ENCODE measurements around the gene PIK3CD. TPM values are rescaled to one million over a fixed set of nuclear protein-coding genes. Genes with fewer than 3 reads are reported as not detected.
A peak's percentile ranks its signal among the peaks of the same experiment; 100 is the strongest.

Gene PIK3CD
- total and polyA plus RNA-seq, 2 experiments from 2014 or later, result 6.6 to 32.1 TPM

GRCh38 chr1:9688599-9688998 lies 37.1 kb downstream of the PIK3CD start:
- H2AFZ ChIP-seq, result peak overlapping the region; percentile 99

GRCh38 chr1:9689011-9689706 lies 37.6 kb downstream of the PIK3CD start:
- H3K4me1 Mint-ChIP-seq, result peaks cover 29% of the 10 kb centered on the region
- H3K27ac Mint-ChIP-seq, result no peak overlapping the region
- peak overlapping the region; percentile 84 for H3K4me3 Mint-ChIP-seq
- peaks cover 30% of the 10 kb centered on the region for H3K27me3 ChIP-seq (ENCODE audit: insufficient read depth)
- no peaks in the 10 kb centered on the region; the same call in 2 of the 3 replicates for H3K9me3 Mint-ChIP-seq
- no peaks in the 10 kb centered on the region; the same call in 2 of the 3 replicates for H3K36me3 Mint-ChIP-seq (ENCODE audit: low read depth)
- ATAC-seq (peak; percentile 58), DNase-seq (ENCODE audit: low spot score) (peak; percentile 94)
- H3F3A ChIP-seq (replicated peaks; ENCODE audit: low read depth), result peaks cover 28% of the 10 kb centered on the region; the same call in 1 of the 2 replicates
- TF ChIP-seq JUNB (IDR thresholded peaks at IDR 0.05; ENCODE audit: unreplicated experiment) (peak; percentile 92), CTCF (conservative IDR thresholded peaks at IDR 0.05; ENCODE audit: low read depth in 2 of 2) (no peak)
- no peaks in the 10 kb centered on the region; the same call in 1 of the 2 replicates for H4K20me1 ChIP-seq (replicated peaks; ENCODE audit: insufficient read depth)
- H3K36me3 ChIP-seq (ENCODE audit: insufficient read depth), result no peaks in the 10 kb centered on the region; the same call in 1 of the 2 replicates
- H3K4me1 ChIP-seq (ENCODE audit: insufficient read depth), result peaks cover 34% of the 10 kb centered on the region
- no peaks in the 10 kb centered on the region for H3K9me2 ChIP-seq (ENCODE audit: insufficient read depth)
- peak overlapping the region; percentile 99 for H2AFZ ChIP-seq
- peaks cover 29% of the 10 kb centered on the region for H3K27me3 Mint-ChIP-seq (ENCODE audit: insufficient read depth, low read depth, poor library complexity)
- H3K79me2 ChIP-seq (replicated peaks; ENCODE audit: insufficient read depth), result no peaks in the 10 kb centered on the region
- no peak overlapping the region for H3K27ac ChIP-seq (ENCODE audit: low read depth)
- peak overlapping the region; percentile 97 for H3K4me3 ChIP-seq
- H3K4me2 ChIP-seq, result peak overlapping the region; percentile 96

More at GRCh38 chr1:9688599-9688998, 37.1 kb downstream of the PIK3CD start:
- no peaks in the 10 kb centered on the region; the same call in 1 of the 2 replicates for H3K36me3 ChIP-seq (ENCODE audit: insufficient read depth)
- H3K9me2 ChIP-seq (ENCODE audit: insufficient read depth), result no peaks in the 10 kb centered on the region
- Mint-ChIP-seq H3K4me3 (peak overlapping the region; percentile 84), H3K36me3 (ENCODE audit: low read depth) (peaks cover 3% of the 10 kb centered on the region; the same call in 1 of the 3 replicates), H3K27me3 (ENCODE audit: insufficient read depth, low read depth, poor library complexity) (peaks cover 29% of the 10 kb centered on the region), H3K27ac (no peak overlapping the region), H3K9me3 (no peaks in the 10 kb centered on the region; the same call in 2 of the 3 replicates), H3K4me1 (peaks cover 25% of the 10 kb centered on the region)
- peak overlapping the region; percentile 96 for H3K4me2 ChIP-seq
- TF ChIP-seq JUNB (IDR thresholded peaks at IDR 0.05; ENCODE audit: unreplicated experiment), result no peak
- peaks cover 28% of the 10 kb centered on the region; the same call in 1 of the 2 replicates for H3F3A ChIP-seq (replicated peaks; ENCODE audit: low read depth)
- no peaks in the 10 kb centered on the region; the same call in 1 of the 2 replicates for H4K20me1 ChIP-seq (replicated peaks; ENCODE audit: insufficient read depth)
- peaks cover 30% of the 10 kb centered on the region for H3K27me3 ChIP-seq (ENCODE audit: insufficient read depth)
- peaks cover 33% of the 10 kb centered on the region for H3K4me1 ChIP-seq (ENCODE audit: insufficient read depth)
- DNase-seq (ENCODE audit: low spot score), result no peak
- ATAC-seq, result no peak
- H3K4me3 ChIP-seq, result peak overlapping the region; percentile 97
- no peaks in the 10 kb centered on the region for H3K79me2 ChIP-seq (replicated peaks; ENCODE audit: insufficient read depth)
- no peak overlapping the region for H3K27ac ChIP-seq (ENCODE audit: low read depth)

GRCh38 chr1:9689971-9690381 lies 38.4 kb downstream of the PIK3CD start:
- DNase-seq (ENCODE audit: low spot score) (peak; percentile 80), ATAC-seq (peak; percentile 24)
- Mint-ChIP-seq H3K9me3 (no peaks in the 10 kb centered on the region; the same call in 2 of the 3 replicates), H3K4me3 (peak overlapping the region; percentile 83), H3K27ac (no peak overlapping the region), H3K27me3 (ENCODE audit: insufficient read depth, low read depth, poor library complexity) (peaks cover 29% of the 10 kb centered on the region), H3K36me3 (ENCODE audit: low read depth) (no peaks in the 10 kb centered on the region; the same call in 2 of the 3 replicates), H3K4me1 (peaks cover 29% of the 10 kb centered on the region)
- Histone ChIP-seq H3K79me2 (replicated peaks; ENCODE audit: insufficient read depth) (no peaks in the 10 kb centered on the region), H2AFZ (peak overlapping the region; percentile 90), H3K27ac (ENCODE audit: low read depth) (peak overlapping the region; percentile 51; the same call in 1 of the 2 replicates), H3K9me2 (ENCODE audit: insufficient read depth) (no peaks in the 10 kb centered on the region), H3K36me3 (ENCODE audit: insufficient read depth) (no peaks in the 10 kb centered on the region; the same call in 1 of the 2 replicates), H3K4me2 (peak overlapping the region; percentile 100), H4K20me1 (replicated peaks; ENCODE audit: insufficient read depth) (no peaks in the 10 kb centered on the region; the same call in 1 of the 2 replicates), H3K27me3 (ENCODE audit: insufficient read depth) (peaks cover 30% of the 10 kb centered on the region), H3K4me3 (peak overlapping the region; percentile 86), H3K4me1 (ENCODE audit: insufficient read depth) (peaks cover 34% of the 10 kb centered on the region), H3F3A (replicated peaks; ENCODE audit: low read depth) (peaks cover 28% of the 10 kb centered on the region; the same call in 1 of the 2 replicates)
- TF ChIP-seq CTCF (conservative IDR thresholded peaks at IDR 0.05; ENCODE audit: low read depth in 2 of 2) (0 out of 4 replicates have a peak, but pooled peaks of 1 of the 2 experiments have one; percentile 9), ETS1 (IDR thresholded peaks at IDR 0.05) (no peak), POLR2AphosphoS5 (IDR thresholded peaks at IDR 0.05; ENCODE audit: low read depth) (no peak)
